HepG2 (cell line): ENCODE measurements around the gene HLA-F. TPM values are rescaled to one million over a fixed set of nuclear protein-coding genes. Genes with fewer than 3 reads are reported as not detected.

Experiments used
- ATAC-seq: fragments of 200-7000 bp; cut with Tn5 transposase; 3 replicates; pipeline ENCODE4 v1.9.1; 2020; ENCODE audit warnings: mild to moderate bottlenecking, moderate library complexity
- BruUV-seq: library from RNA; stranded (reverse); fragments of 400-500 nt; replicated peaks from 2 replicates; lab custom pipeline; 2021; lab: Mats Ljungman, UMichigan
- CTCF ChIA-PET: fragments of 300-600 bp; formaldehyde crosslinking; extraction: SDS; loops from one replicate; lab custom pipeline; 2021; ENCODE audit warnings: low total read pairs, inconsistent platforms, low intra/inter-chr PET ratio; lab: Yijun Ruan, JAX
- POLR2A ChIA-PET: fragments of 350-600 bp; sonication (Branson Sonifier 250); formaldehyde crosslinking; loops from one replicate; lab custom pipeline; 2020; ENCODE audit warnings: antibody characterized with exemption, inconsistent platforms; lab: Yijun Ruan, JAX
- DNase-seq: peaks from one replicate; pipeline ENCODE4 v3.0.0-alpha.2; 2015; ENCODE audit warnings: low spot score
- FAIRE-seq: peaks from 3 replicates; lab custom pipeline; 2011; peaks lifted over from hg19 to GRCh38; lab: Jason Lieb, UNC
- H2AFZ ChIP-seq: one replicate; pipeline ENCODE4 v1.6.1; 2011; ENCODE audit warnings: low read length, inconsistent platforms
- H3K27ac ChIP-seq: fragments of 300-600 bp; 3 replicates; pipeline ENCODE4 v1.8.0; 2011; ENCODE audit warnings: mixed run types, mild to moderate bottlenecking, mixed read lengths, low read length, inconsistent platforms; ENCODE audit not compliant: insufficient read depth; ENCODE audit errors: extremely low read length
- H3K27me3 ChIP-seq, 2 experiments: fragments of 200-600 bp in 1 of 2; 2 replicates in 1 of 2; 3 replicates in 1 of 2; pipeline versions ENCODE4 v1.6.0 to v1.8.0; 2011; ENCODE audit warnings: low read length in 2 of 2, mild to moderate bottlenecking in 2 of 2, moderate library complexity in 2 of 2, inconsistent platforms in 1 of 2; ENCODE audit not compliant: insufficient read depth in 2 of 2, control insufficient read depth in 1 of 2
- H3K36me3 ChIP-seq, 2 experiments: fragments of 200-600 bp in 1 of 2; replicated peaks in 1 of 2; 2 replicates in 1 of 2; 3 replicates in 1 of 2; pipeline versions ENCODE4 v1.5.1 to v1.8.0; 2011; ENCODE audit warnings: low read length in 2 of 2, inconsistent platforms in 1 of 2; ENCODE audit not compliant: insufficient read depth in 2 of 2, control insufficient read depth in 1 of 2
- H3K4me1 ChIP-seq: 2 replicates; pipeline ENCODE4 v1.5.1; 2012; ENCODE audit warnings: low read length, inconsistent platforms; ENCODE audit not compliant: insufficient read depth
- H3K4me2 ChIP-seq: 2 replicates; pipeline ENCODE4 v1.6.0; 2011; ENCODE audit warnings: low read depth, low read length, inconsistent platforms
- H3K4me3 ChIP-seq, 3 experiments: fragments of 200-600 bp in 1 of 3; sonication (generic), shearing (Covaris generic) in 1 of 3; replicated peaks in 1 of 3; 2 replicates each; pipeline ENCODE4 v1.5.1; 2011 to 2016; ENCODE audit warnings: low read length in 3 of 3, inconsistent platforms in 2 of 3, low read depth in 2 of 3, mild to moderate bottlenecking in 2 of 3, control low read depth in 1 of 3, mixed read lengths in 1 of 3; ENCODE audit not compliant: insufficient read depth in 1 of 3
- H3K79me2 ChIP-seq: one replicate; pipeline ENCODE4 v1.6.1; 2011; ENCODE audit warnings: low read length, inconsistent platforms; ENCODE audit not compliant: insufficient read depth
- H3K9ac ChIP-seq: 2 replicates; pipeline ENCODE4 v1.6.0; 2011; ENCODE audit warnings: mild to moderate bottlenecking, low read depth, low read length, inconsistent platforms; ENCODE audit not compliant: insufficient read depth
- H3K9me3 ChIP-seq: 2 replicates; pipeline ENCODE4 v1.5.1; 2012; ENCODE audit warnings: mild to moderate bottlenecking, low read length
- H4K20me1 ChIP-seq: 2 replicates; pipeline ENCODE4 v1.6.0; 2011; ENCODE audit warnings: inconsistent platforms, mild to moderate bottlenecking, low read length, moderate library complexity; ENCODE audit not compliant: insufficient read depth
- AFF4 ChIP-seq: sonication (generic); formaldehyde crosslinking; IDR thresholded peaks from 2 replicates; pipeline ENCODE4 v1.4.0; 2020; ENCODE audit warnings: missing genetic modification reagents
- EP300 ChIP-seq, 3 experiments: sonication (generic) in 1 of 3; formaldehyde crosslinking in 1 of 3; IDR thresholded peaks; 2 replicates each; pipeline versions ENCODE4 v1.5.1 to v1.6.1; 2011 to 2020; ENCODE audit warnings: low read depth in 2 of 3, low read length in 2 of 3, borderline replicate concordance in 1 of 3, improper control_type of control experiment in 1 of 3, mild to moderate bottlenecking in 1 of 3, missing genetic modification reagents in 1 of 3, moderate library complexity in 1 of 3
- ESRRA ChIP-seq: sonication (generic); formaldehyde crosslinking; IDR thresholded peaks from 2 replicates; pipeline ENCODE4 v1.5.1; 2020; ENCODE audit warnings: mild to moderate bottlenecking, low read depth, missing genetic modification reagents
- GABPB1 ChIP-seq: IDR thresholded peaks from 2 replicates; pipeline ENCODE4 v1.6.1; 2016; ENCODE audit warnings: mild to moderate bottlenecking, missing genetic modification reagents, moderate library complexity, missing compliant biosample characterization
- GRHL1 ChIP-seq: sonication (generic); formaldehyde crosslinking; conservative IDR thresholded peaks from 2 replicates; pipeline ENCODE4 v1.8.0; 2022; ENCODE audit warnings: missing genetic modification reagents
- PBX3 ChIP-seq: sonication (generic); formaldehyde crosslinking; IDR thresholded peaks from 2 replicates; pipeline ENCODE4 v1.8.1; 2023; ENCODE audit warnings: missing genetic modification reagents, inconsistent platforms, borderline replicate concordance
- POGK ChIP-seq: sonication (generic); formaldehyde crosslinking; conservative IDR thresholded peaks from 2 replicates; pipeline ENCODE4 v1.8.0; 2022; ENCODE audit warnings: mild to moderate bottlenecking, moderate library complexity, missing genetic modification reagents
- RAD21 ChIP-seq: fragments of 450-650 bp; formaldehyde crosslinking; IDR thresholded peaks from 2 replicates; pipeline ENCODE4 v1.5.0; 2020; ENCODE audit warnings: mild to moderate bottlenecking
- RCOR2 ChIP-seq: IDR thresholded peaks from 2 replicates; pipeline ENCODE4 v1.6.1; 2016; ENCODE audit warnings: missing biosample characterization, missing genetic modification reagents
- SP2 ChIP-seq: sonication (generic); formaldehyde crosslinking; IDR thresholded peaks from 2 replicates; pipeline ENCODE4 v1.5.1; 2020; ENCODE audit warnings: mild to moderate bottlenecking, missing genetic modification reagents
- USF2 ChIP-seq, 2 experiments: sonication (generic) in 1 of 2; formaldehyde crosslinking in 1 of 2; IDR thresholded peaks; 2 replicates each; pipeline versions ENCODE4 v1.5.1 to v1.6.1; 2011 to 2020; ENCODE audit warnings: borderline replicate concordance in 1 of 2, low read depth in 1 of 2, low read length in 1 of 2, mild to moderate bottlenecking in 1 of 2, missing genetic modification reagents in 1 of 2, moderate library complexity in 1 of 2
- ZNF329 ChIP-seq: sonication (generic); formaldehyde crosslinking; IDR thresholded peaks from 2 replicates; pipeline ENCODE4 v1.9.0; 2021; ENCODE audit warnings: low read depth, mild to moderate bottlenecking, missing genetic modification reagents
- WGBS: methylation state at CpG from one replicate; pipeline ENCODE4 v1.1.6; 2017; ENCODE audit warnings: low lambda C conversion rate; 5-methylcytosine and 5-hydroxymethylcytosine counted together
- in situ Hi-C: cut with HindIII; loops from 2 replicates; pipeline ENCODE4 v1.10.0; 2017; ENCODE audit warnings: low pct_unique_long_range_greater_than_20kb; ENCODE audit not compliant: extremely low pct_ligation_motif_present
- intact Hi-C: fragments of 100-400 bp; cut with micrococcal nuclease; formaldehyde crosslinking; loops from one replicate; pipeline ENCODE4 v1.10.0; 2022; ENCODE audit not compliant: unreplicated experiment
- polyA plus RNA-seq, 8 experiments: library from polyadenylated mRNA; depleted of rRNA in 3 of 8; stranded (reverse) in 7 of 8; unstranded in 1 of 8; fragments of >200 nt; fragmentation: Illumina TruSeq in 4 of 8; extraction: Trizol in 4 of 8; gene quantifications; 2 replicates each; pipeline versions ENCODE4 v1.2.1 to v1.2.3, GENCODE V29; 2011 to 2016; ENCODE audit warnings: low read depth in 4 of 8, missing spikeins in 1 of 8, mixed read lengths in 1 of 8; ENCODE audit not compliant: insufficient read depth in 1 of 8
- total RNA-seq, 5 experiments: library from RNA; depleted of rRNA; stranded (reverse); fragments of >200 nt; fragmentation: Illumina TruSeq; extraction: Trizol; gene quantifications; 2 replicates each; pipeline ENCODE4 v1.2.3, GENCODE V29; 2016; ENCODE audit warnings: low read depth in 1 of 5

HLA-F gene
- total and polyA plus RNA-seq, 2 of the 13 experiments (the other 11 are each of a cell fraction or from before 2014, with no cell fraction given): 6.0 to 6.1 TPM

- ChIA-PET CTCF (interaction anchor here (4.0 to 4.5 kb wide), 2 partner anchors 16 to 97 kb away, joined by 48 to 67 read pairs; no protein-coding TSS in a partner anchor), POLR2A (no interaction called here)
- no peak for DNase-seq
- Histone ChIP-seq H3K9ac (no peak overlapping the region), H3K4me2 (no peak overlapping the region), H3K27me3 (no peaks in the 10 kb centered on the region), H3K4me3 (no peak overlapping the region), H3K79me2 (no peaks in the 10 kb centered on the region), H2AFZ (no peak overlapping the region), H3K4me1 (peaks cover 15% of the 10 kb centered on the region), H3K36me3 (no peaks in the 10 kb centered on the region), H3K27ac (no peak overlapping the region), H3K9me3 (no peaks in the 10 kb centered on the region), H4K20me1 (no peaks in the 10 kb centered on the region)
- in situ Hi-C loops (loop anchor here (5.0 kb wide), 1 partner anchor 101 kb away; no protein-coding TSS in a partner anchor), intact Hi-C loops (no loop called here)
- WGBS: 39% methylated on average over 2 of the region's 2 CpGs
- no TSS peak for BruUV-seq
- no peak for FAIRE-seq
- no peak for ATAC-seq
- no peak for TF ChIP-seq SP2 (CRISPR knock-in tag)
- no peak for TF ChIP-seq GRHL1 (CRISPR knock-in tag)
- TF ChIP-seq ZNF329 (CRISPR knock-in tag): no peak
- no peak for TF ChIP-seq RAD21 (CRISPR knock-in tag)
- TF ChIP-seq EP300 (IDR thresholded peaks at IDR 0.05; ENCODE audit: low read depth in 2 of 2, low read length in 2 of 2): no peak
- no peak for TF ChIP-seq EP300 (CRISPR knock-in tag; IDR thresholded peaks at IDR 0.05; ENCODE audit: borderline replicate concordance)
- TF ChIP-seq ESRRA: no peak
- no peak for TF ChIP-seq AFF4 (CRISPR knock-in tag)
- TF ChIP-seq USF2 (IDR thresholded peaks at IDR 0.05; ENCODE audit: low read depth, low read length): no peak
- TF ChIP-seq USF2 (CRISPR knock-in tag; IDR thresholded peaks at IDR 0.05; ENCODE audit: borderline replicate concordance): no peak
- TF ChIP-seq GABPB1 (CRISPR knock-in tag): no peak
- no peak for TF ChIP-seq POGK
- TF ChIP-seq PBX3 (CRISPR knock-in tag): no peak
- no peak for TF ChIP-seq RCOR2 (CRISPR knock-in tag)
Measured at GRCh38 chr6:29736563-29736962, 13.3 kb downstream of the HLA-F start.
